H1 (cell line): ENCODE measurements around the gene CHPT1. TPM values are rescaled to one million over a fixed set of nuclear protein-coding genes. Genes with fewer than 3 reads are reported as not detected.

Experiments
- CBX5 ChIP-seq: fragments of 300-800, 300-1000 bp; sonication (generic); IDR thresholded peaks from 2 replicates; pipeline ENCODE4 v1.7.1; 2016; ENCODE audit warnings: antibody characterized with exemption, low read length, low read depth
- EGR1 ChIP-seq: IDR thresholded peaks from 2 replicates; pipeline ENCODE4 v1.6.1; 2011; ENCODE audit warnings: low read depth, low read length, borderline replicate concordance
- HDAC2 ChIP-seq, 2 experiments: fragments of 300-600 bp in 1 of 2; sonication (generic) in 1 of 2; IDR thresholded peaks; 2 replicates each; pipeline ENCODE4 v1.6.1; 2011 to 2012; ENCODE audit warnings: low read depth in 2 of 2, low read length in 2 of 2, mild to moderate bottlenecking in 2 of 2, moderate library complexity in 2 of 2, borderline replicate concordance in 1 of 2, inconsistent platforms in 1 of 2
- KDM5A ChIP-seq: fragments of 200-600 bp; IDR thresholded peaks from 2 replicates; pipeline ENCODE4 v1.7.1; 2012; ENCODE audit warnings: mild to moderate bottlenecking, low read length, inconsistent platforms, mixed read lengths
- SIRT6 ChIP-seq: IDR thresholded peaks from one replicate; pipeline ENCODE4 v1.7.1; 2012; ENCODE audit warnings: low read length, inconsistent platforms
- SIX5 ChIP-seq: IDR thresholded peaks from 2 replicates; pipeline ENCODE4 v1.6.1; 2011; ENCODE audit warnings: mild to moderate bottlenecking, low read depth, low read length
- TAF7 ChIP-seq: optimal IDR thresholded peaks from 2 replicates; pipeline ENCODE3; 2011; ENCODE audit warnings: low read depth, mild to moderate bottlenecking, inconsistent platforms, low read length, moderate library complexity, borderline replicate concordance
- TBP ChIP-seq: IDR thresholded peaks from 2 replicates; pipeline ENCODE4 v1.6.1; 2011; ENCODE audit warnings: low read depth, low read length, improper control_type of control experiment
- TCF12 ChIP-seq: IDR thresholded peaks from 2 replicates; pipeline ENCODE4 v1.6.1; 2011; ENCODE audit warnings: low read depth, mild to moderate bottlenecking, low read length
- YY1 ChIP-seq: IDR thresholded peaks from 2 replicates; pipeline ENCODE4 v1.6.1; 2011; ENCODE audit warnings: low read depth, mild to moderate bottlenecking, low read length
- polyA plus RNA-seq, 7 experiments: library from polyadenylated mRNA; depleted of rRNA in 3 of 7; stranded (reverse) in 5 of 7; unstranded in 2 of 7; fragments of >200 nt in 5 of 7; fragments of 200-250 nt in 2 of 7; gene quantifications; 1 replicate in 5 of 7; 2 replicates in 1 of 7; 4 replicates in 1 of 7; pipeline versions ENCODE4 v1.2.1 to v1.2.3, GENCODE V29; 2011 to 2013; ENCODE audit warnings: missing spikeins in 2 of 7, mixed read lengths in 2 of 7
- total RNA-seq: library from RNA; stranded (reverse); fragmentation: NEBNext Ultra II Directional; extraction: Animal tissue kit (Norgen Biotek cat#: 25700); gene quantifications from 2 replicates; pipeline ENCODE4 v1.2.1, GENCODE V29; 2021
- TF ChIP-seq, protein P1 (sequence below): fragments of 300-600 bp; sonication (generic); IDR thresholded peaks from 2 replicates; pipeline ENCODE4 v1.7.1; 2012; ENCODE audit warnings: low read length, moderate library complexity, mild to moderate bottlenecking, inconsistent platforms; ENCODE audit not compliant: insufficient replicate concordance

The CHPT1 gene
- total and polyA plus RNA-seq, 2 of the 8 experiments (the other 6 are each of a cell fraction or from before 2014, with no cell fraction given), result 13.3 to 22.5 TPM

DNA sequence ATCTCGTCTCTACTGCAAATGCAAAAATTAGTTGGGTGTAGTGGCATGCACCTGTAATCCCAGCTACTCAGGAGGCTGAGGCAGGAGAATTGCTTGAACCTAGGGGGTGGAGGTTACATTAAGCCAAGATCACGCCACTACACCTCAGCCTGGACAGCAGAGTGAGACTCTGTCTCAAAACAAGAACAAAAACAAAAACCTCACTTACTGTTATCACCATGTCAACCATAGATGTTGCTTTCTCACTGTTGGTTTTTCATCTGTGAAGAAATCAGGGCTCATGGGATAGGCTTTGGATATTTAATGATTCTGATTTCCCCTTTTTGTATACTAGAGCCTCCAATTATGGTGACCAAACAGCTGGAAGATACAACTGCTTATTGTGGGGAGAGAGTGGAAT, 49.7 kb upstream of the CHPT1 start (continued):
- TF ChIP-seq, protein P1, sequence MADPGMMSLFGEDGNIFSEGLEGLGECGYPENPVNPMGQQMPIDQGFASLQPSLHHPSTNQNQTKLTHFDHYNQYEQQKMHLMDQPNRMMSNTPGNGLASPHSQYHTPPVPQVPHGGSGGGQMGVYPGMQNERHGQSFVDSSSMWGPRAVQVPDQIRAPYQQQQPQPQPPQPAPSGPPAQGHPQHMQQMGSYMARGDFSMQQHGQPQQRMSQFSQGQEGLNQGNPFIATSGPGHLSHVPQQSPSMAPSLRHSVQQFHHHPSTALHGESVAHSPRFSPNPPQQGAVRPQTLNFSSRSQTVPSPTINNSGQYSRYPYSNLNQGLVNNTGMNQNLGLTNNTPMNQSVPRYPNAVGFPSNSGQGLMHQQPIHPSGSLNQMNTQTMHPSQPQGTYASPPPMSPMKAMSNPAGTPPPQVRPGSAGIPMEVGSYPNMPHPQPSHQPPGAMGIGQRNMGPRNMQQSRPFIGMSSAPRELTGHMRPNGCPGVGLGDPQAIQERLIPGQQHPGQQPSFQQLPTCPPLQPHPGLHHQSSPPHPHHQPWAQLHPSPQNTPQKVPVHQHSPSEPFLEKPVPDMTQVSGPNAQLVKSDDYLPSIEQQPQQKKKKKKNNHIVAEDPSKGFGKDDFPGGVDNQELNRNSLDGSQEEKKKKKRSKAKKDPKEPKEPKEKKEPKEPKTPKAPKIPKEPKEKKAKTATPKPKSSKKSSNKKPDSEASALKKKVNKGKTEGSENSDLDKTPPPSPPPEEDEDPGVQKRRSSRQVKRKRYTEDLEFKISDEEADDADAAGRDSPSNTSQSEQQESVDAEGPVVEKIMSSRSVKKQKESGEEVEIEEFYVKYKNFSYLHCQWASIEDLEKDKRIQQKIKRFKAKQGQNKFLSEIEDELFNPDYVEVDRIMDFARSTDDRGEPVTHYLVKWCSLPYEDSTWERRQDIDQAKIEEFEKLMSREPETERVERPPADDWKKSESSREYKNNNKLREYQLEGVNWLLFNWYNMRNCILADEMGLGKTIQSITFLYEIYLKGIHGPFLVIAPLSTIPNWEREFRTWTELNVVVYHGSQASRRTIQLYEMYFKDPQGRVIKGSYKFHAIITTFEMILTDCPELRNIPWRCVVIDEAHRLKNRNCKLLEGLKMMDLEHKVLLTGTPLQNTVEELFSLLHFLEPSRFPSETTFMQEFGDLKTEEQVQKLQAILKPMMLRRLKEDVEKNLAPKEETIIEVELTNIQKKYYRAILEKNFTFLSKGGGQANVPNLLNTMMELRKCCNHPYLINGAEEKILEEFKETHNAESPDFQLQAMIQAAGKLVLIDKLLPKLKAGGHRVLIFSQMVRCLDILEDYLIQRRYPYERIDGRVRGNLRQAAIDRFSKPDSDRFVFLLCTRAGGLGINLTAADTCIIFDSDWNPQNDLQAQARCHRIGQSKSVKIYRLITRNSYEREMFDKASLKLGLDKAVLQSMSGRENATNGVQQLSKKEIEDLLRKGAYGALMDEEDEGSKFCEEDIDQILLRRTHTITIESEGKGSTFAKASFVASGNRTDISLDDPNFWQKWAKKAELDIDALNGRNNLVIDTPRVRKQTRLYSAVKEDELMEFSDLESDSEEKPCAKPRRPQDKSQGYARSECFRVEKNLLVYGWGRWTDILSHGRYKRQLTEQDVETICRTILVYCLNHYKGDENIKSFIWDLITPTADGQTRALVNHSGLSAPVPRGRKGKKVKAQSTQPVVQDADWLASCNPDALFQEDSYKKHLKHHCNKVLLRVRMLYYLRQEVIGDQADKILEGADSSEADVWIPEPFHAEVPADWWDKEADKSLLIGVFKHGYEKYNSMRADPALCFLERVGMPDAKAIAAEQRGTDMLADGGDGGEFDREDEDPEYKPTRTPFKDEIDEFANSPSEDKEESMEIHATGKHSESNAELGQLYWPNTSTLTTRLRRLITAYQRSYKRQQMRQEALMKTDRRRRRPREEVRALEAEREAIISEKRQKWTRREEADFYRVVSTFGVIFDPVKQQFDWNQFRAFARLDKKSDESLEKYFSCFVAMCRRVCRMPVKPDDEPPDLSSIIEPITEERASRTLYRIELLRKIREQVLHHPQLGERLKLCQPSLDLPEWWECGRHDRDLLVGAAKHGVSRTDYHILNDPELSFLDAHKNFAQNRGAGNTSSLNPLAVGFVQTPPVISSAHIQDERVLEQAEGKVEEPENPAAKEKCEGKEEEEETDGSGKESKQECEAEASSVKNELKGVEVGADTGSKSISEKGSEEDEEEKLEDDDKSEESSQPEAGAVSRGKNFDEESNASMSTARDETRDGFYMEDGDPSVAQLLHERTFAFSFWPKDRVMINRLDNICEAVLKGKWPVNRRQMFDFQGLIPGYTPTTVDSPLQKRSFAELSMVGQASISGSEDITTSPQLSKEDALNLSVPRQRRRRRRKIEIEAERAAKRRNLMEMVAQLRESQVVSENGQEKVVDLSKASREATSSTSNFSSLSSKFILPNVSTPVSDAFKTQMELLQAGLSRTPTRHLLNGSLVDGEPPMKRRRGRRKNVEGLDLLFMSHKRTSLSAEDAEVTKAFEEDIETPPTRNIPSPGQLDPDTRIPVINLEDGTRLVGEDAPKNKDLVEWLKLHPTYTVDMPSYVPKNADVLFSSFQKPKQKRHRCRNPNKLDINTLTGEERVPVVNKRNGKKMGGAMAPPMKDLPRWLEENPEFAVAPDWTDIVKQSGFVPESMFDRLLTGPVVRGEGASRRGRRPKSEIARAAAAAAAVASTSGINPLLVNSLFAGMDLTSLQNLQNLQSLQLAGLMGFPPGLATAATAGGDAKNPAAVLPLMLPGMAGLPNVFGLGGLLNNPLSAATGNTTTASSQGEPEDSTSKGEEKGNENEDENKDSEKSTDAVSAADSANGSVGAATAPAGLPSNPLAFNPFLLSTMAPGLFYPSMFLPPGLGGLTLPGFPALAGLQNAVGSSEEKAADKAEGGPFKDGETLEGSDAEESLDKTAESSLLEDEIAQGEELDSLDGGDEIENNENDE, result no peak
- TF ChIP-seq TAF7 (no peak), CBX5 (no peak), SIX5 (no peak), SIRT6 (no peak), TBP (no peak), KDM5A (no peak), EGR1 (no peak), YY1 (no peak), TCF12 (no peak), HDAC2 (IDR thresholded peaks at IDR 0.05; ENCODE audit: borderline replicate concordance in 1 of 2, low read depth in 2 of 2, low read length in 2 of 2) (no peak)
- TF ChIP-seq, all 59 proteins: peak for 0
